GM12875 (cell line): ENCODE measurements around the gene ULBP1.
"Not testable (repeated sequence)": the region's sequence is repeated elsewhere in the genome, so short reads cannot be mapped to it uniquely, and the experiment has no call there.

Experiments used
- H3K4me3 ChIP-seq: one replicate; pipeline ENCODE4 v1.5.1; 2011; ENCODE audit warnings: low read depth, low read length, control low read depth
- CTCF ChIP-seq: IDR thresholded peaks from 2 replicates; pipeline ENCODE4 v1.5.1; 2011; ENCODE audit warnings: low read depth, mild to moderate bottlenecking, control low read depth, inconsistent platforms, low read length, moderate library complexity, borderline replicate concordance; ENCODE audit not compliant: insufficient read depth

ULBP1 gene

GRCh38 chr6:150015281-150016001 is 51.7 kb downstream of the ULBP1 start:
- TF ChIP-seq CTCF = 0 out of 2 replicates have a peak, but pooled peaks have one; percentile 4
- H3K4me3 ChIP-seq = not testable (repeated sequence)

DNA sequence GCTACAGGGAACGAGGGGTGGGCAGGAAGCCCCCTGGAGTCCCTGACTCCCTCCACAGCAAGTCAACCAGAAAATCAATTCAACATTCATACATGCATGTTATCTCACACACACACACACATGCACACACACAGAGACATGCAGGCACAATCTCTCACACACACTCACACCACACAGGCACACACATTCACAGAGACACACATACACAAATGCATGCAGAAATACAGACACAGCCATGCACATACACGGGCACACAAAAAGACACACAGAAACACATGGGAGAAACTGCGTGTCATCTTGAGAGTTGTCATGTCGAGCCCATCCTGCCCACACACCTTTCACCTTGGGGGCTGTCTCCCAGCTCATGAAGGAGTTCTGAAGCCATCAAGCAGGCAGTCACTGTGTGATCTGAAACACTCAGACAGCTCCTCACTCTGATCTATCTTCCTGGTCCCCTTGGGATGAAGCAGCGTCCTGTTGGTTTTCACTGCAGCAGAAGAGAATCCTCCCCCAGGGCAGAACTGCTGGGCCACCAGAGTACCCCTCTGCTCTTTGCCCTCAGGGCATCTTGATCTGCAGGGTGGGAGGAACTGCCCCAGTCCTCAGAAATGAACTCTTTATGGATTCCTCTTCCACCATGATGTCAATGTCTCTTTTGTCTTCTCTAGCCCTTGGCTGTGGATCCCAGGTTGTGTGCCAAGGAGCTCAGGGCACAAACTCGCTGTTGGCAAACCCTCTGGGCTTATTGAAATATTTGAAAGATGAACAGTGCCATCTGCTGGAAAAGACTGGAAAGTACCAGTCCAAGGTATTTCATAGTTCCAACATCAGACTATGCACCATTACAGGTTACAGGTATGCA is 52.8 kb downstream of the ULBP1 start:
- no peak overlapping the region for H3K4me3 ChIP-seq
- peak; percentile 36; the same call in 1 of the 2 replicates for TF ChIP-seq CTCF

GRCh38 chr6:150017186-150017521 is 53.4 kb downstream of the ULBP1 start:
- not testable (repeated sequence) for H3K4me3 ChIP-seq

GRCh38 chr6:150018846-150019580 is 55.3 kb downstream of the ULBP1 start:
- H3K4me3 ChIP-seq = no peak overlapping the region
- TF ChIP-seq CTCF = no peak

GRCh38 chr6:150021870-150022269 is 58.1 kb downstream of the ULBP1 start:
- not testable (repeated sequence) for H3K4me3 ChIP-seq
